HG03520 (cell line): ENCODE data around the gene MYO5A.
"Not testable (repeated sequence)": the region's sequence is repeated elsewhere in the genome, so short reads cannot be mapped to it uniquely, and the experiment has no call there.

Experiments
- ATAC-seq: cut with Tn5 transposase; IDR thresholded peaks from one replicate; pipeline ENCODE4 v1.9.1; 2021; ENCODE audit warnings: mild to moderate bottlenecking, moderate library complexity; ENCODE audit not compliant: unreplicated experiment

The MYO5A gene

DNA sequence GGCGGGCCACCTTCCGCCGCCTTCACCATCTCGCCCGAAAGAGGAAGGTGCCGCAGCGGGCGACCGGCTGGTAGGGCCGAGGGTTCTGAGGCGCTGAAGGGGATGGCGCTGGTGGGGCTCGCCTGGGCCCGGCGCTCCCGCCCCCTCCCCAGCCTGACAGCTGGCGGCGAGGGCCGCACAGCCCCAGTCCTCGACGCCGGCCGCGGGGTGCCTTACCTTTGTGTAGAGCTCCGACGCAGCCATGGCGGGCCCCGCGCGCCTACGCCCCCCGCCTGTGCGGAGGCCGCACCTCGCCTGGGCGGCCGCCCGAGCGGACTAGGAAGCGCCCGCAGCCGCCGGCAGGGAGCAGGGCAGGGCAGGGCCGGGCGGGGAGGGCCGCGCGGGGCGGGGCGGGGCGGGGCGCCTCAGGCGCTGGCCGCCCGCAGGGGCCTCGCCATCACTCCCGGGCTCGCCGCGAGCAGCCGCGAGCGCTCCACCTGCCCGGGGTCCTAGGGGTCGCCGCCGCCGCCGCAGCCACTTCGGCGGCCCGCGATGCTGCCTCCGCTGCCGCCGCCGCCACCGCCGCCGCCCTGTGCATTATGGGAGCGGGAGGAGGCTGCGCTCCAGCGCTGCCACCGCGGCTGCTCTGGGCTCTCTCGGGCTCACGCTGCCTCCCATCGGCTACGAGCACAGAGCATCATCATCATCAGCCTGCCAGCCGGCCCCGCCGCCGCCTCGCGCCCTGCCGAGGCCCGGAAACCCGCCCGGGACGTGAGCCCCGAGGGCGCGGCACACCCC lies at the start of gene MYO5A:
MYO5A (minus strand) TSS at position 317 of the 777 bp plus-strand sequence; CDS start at position 243, 74 bp downstream.
- peak; percentile 78 for ATAC-seq

DNA sequence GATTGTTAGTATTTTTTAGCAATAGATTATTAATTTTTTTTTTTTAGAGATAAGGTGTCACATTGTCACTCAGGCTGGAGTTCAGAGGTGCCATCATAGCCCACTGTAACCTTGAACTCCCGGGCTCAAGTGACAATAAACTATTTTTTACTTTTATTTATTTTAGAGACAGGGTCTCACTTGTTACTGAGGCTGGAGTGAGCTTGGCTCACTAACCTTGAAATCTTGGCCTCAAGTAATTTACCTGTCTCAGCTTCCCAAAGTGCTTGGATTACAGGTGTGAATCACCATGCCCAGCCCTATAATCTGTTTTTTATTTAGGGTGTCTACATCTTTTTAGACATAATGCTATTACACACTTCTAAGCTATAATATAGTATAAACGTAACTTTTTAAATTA lies 48.0 kb upstream of the MYO5A start:
- ATAC-seq = no peak

DNA sequence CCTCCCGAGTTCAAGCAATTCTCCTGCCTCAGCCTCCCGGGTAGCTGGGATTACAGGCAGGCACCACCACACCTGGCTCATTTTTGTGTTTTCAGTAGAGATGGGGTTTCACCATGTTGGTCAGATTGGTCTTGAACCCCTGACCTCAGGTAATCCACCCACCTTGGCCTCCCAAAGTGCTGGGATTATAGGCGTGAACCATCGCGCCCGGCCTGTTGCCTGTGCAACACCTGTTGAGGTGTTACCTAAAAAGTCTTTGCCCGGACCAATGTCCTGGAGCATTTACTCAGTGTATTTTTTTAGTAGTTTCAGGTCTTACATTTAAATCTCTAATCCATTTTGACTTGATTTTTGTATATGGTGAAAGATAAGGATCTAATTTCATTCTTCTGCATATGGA lies 46.9 kb upstream of the MYO5A start:
- ATAC-seq = not testable (repeated sequence)

DNA sequence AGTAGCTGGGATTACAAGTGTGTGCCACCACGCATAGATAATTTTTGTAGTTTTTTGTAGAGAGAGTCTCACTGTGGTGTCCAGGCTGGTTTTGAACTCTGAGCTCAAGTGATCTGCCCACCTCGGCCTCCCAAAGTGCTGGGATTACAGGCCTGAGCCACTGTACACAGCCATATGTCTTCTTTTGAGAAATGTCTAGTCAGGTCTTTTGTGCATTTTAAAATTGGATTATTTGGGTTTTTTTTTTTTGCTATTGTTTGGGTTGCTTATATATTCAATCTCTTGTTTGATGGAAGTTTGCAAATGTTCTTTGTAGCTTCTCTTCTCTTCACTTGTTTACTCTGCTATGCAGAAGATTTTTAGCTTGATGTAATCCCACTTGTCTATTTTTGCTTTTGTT lies 46.4 kb upstream of the MYO5A start:
- no peak for ATAC-seq

DNA sequence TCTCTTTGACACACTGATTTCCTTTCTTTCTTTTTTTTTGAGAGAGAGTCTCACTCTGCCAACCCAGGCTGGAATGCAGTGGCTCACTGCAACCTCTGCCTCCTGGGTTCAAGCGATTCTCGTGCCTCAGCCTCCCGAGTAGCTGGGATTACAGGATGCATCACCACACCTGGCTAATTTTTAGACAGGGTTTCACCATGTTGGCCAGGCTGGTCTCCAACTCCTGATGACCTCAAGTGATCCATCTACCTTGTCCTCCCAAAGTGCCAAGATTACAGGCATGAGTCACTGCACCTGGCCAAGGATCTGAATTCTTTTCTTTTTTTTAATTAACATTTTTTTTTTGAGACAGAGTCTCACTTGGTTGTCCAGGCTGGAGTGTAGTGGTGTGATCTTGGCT lies 45.9 kb upstream of the MYO5A start:
- not testable (repeated sequence) for ATAC-seq

DNA sequence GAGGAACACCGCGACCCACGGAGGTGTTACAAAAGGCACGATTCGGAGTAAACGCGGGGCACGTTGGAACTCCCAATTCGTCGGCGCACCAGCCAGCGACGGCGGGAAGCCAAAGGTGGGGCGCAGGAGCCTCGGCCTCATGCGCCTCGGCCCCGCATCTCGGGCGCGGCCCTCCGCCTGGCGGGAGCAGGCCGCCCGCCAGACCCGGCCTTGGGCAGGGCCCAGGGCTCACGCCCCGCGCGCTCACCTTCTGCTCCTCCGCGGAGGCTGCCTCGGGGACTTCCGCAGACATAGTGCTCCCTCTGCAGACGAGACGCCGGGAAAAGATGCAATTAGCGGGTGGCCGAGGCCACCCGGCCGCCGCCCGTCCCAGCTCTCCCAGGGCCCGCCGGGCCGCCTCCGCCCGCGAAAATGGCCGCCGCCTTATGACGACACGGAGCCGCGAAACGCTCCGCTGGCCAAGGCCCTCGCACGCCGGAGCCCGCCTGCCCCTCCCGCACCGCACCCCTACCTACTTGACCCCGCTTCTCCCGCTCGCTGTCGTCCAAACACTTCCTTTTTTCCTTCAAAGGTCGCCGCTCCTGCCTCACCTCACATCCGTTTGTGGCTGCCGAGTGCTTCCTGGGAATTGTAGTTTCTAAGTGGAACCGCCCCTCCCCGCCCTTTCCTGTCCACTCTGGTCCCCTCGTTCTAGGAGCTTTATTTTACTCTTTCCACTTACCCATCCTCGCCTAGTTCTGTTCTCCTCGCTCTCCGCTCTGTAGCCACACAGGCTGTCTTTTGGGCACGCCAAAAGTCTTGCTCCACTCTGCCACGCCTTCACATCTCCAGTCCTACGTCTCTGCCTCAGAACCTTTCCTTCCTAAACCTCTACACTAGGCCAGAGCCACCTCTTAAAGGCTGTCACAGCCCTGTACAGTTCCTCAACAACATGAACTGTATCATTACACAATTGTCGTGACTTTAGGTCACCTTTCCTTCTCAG lies 40.2 kb upstream of the MYO5A start, which contains the start of gene ARPP19:
ARPP19 (minus strand) TSS at position 430 of the 985 bp plus-strand sequence; CDS start at position 292, 138 bp downstream.
- peak; percentile 49 for ATAC-seq

DNA sequence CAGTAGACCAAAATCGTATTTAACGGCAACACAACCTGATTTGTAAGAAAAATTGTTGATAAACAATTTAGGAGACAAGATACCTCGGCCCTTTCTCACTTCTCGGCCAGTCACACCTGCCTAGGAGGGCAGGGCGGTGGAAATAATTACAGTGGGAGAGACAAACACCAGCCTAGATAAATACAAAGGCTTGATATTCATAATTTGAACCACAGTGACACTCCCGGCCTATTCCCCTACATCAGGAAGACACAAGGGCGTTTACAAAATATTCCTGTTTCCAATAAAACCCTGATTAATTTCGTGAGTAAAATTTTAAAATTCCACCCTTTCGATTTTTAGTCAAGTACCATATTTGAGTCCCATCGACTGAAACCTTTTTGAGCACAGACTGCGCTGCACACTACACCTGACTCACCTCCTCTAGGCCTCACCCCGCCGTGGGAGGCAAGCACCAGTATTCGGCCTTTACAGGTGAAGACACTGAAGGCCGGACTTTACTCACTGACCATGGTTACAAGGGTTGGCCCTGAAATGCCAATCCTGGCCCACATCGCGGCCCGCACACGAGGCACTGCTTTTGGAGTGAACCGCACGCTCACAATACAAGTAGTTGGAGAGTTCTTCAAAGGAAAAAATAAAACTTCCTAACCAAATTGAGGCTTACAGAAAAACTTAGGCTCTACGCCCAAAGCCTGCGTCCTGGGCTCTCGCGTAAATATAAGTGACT lies 39.4 kb upstream of the MYO5A start:
- no peak for ATAC-seq

DNA sequence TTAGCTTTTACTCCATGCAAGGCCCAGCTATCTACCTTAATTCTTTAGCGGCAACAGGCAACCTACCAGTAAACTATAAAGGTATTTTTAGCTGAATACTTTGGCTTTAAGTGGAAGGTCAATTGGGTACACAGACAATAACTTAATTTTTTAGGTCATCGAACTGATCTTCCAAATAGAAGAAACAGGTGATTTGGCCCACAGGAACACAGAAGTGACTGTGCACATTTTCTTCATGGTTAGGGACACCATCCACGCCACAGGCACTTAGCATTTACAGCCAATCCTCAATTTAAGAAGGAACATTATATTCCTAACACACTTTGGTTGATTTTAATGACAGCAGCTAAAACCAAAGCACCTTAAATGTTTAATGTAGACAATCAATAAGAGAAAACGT lies 38.2 kb upstream of the MYO5A start:
- no peak for ATAC-seq

DNA sequence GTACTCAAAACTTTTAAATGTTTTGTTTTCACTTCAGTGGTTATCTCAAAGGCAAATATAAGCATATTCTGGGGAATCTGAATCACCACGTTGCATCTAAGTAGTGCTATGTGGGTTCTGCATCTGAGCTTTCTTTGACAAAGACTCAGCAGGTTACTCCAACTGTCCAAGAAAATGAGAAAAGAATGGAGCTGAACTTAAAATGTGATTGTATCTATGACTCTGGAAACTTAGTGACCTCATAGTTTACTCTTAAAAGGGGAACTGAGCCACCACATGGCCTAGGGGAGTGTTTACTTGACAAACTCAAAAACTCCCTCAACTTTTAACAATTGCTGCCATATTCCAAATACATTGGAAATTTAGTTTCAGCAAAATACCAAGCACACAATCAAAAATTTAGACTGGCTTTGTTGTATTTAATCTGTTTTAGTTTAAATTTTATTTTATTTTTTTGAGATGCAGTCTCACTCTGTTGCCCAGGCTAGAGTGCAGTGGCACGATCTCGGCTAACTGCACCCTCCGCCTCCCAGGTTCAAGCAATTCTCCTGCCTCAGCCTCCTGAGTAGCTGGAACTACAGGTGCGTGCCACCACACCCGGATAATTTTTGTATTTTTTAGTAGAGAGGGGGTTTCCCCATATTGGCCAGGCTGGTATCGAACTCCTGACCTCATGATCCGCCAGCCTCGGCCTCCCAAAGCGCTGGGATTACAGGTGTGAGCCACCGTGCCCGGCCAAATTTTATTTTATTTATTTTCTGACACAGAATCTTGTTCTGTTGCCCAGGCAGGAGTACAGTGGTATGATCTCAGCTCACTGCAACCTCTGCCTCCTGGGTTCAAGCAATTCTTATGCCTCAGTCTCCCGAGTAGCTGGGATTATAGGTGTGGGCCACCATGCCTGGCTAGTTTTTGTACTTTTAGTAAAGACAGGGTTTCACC lies 37.0 kb upstream of the MYO5A start:
- ATAC-seq = peak; percentile 38

DNA sequence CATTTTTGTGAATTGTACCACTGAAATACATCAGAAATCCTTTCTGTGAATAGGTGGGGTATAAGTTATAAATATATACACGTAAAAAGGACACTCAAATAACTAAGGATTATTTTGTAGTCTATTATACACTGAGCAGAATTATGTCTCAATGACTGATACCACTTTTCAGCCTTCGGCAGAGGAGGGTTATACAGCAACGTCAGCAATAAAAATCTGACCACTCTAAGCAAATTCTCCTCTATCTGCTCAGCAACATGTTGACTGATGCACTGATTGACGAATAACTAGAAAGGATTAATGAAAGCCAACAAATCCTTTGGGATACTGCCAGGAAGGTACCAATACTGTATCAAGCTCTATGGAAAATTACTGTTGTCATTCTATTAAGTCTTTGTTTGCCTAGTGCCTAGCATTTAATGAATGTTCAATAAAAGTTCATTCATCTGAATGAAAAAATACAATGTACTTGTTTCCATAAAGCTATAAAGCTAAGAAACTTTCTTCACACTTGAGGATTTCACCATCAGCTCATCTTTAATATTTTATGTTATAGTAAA lies 34.9 kb upstream of the MYO5A start:
- no peak for ATAC-seq

DNA sequence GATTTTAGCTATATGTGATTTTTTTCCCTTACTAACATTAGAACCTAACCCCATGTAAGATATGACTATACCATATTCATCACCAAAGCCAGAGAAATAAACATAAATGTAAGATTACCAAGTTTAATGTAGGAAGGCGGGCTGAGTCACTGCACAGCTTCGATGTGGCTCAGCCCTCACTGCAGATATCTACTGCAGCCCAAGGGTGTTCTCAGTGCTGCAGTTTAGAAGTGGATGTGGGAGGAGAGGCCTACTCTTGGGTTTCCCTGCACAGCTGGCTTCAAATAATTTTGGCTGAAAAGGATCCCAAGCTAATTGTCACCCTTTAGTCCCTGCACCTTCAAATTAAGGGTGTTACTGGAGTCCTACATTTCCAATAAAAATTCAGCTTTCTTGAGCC lies 30.9 kb upstream of the MYO5A start:
- no peak for ATAC-seq

DNA sequence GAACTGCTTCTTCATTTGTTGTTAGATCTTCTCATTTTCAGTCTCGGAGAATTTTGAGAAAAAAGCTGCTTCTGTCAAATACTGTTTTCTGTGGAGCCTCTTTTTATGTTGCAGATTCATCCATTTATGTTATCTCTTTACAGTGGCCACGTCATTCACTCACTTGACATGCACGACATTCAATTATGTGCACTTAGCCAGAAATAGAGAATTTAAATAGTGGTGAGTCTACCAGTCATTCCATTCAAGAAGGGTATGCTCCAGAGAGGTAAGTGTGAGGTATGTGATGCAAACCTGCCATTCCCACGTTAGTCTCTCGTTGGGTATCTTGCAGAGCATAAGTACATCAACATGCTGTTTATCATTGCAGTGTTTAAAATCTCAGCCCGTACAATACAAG lies 30.3 kb upstream of the MYO5A start:
- no peak for ATAC-seq

DNA sequence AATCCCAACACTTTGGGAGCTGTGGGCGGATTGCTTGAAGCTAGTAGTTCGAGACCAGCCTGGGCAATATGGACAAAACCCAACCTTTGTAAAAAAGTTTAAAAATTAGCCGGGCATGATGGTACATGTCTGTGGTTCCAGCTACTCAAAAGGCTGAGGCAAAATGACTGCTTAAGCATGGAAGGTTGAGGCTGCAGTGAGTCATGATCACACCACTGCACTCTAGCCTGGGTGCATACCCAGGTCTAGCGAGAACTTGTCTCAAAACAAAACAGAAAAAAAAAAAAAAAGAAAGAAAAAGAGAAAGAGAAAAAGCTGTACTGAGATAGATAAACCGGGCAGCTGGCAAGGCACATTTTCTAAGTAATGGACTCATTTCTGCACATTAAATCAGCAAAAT lies 29.5 kb upstream of the MYO5A start:
- peak; percentile 80 for ATAC-seq

DNA sequence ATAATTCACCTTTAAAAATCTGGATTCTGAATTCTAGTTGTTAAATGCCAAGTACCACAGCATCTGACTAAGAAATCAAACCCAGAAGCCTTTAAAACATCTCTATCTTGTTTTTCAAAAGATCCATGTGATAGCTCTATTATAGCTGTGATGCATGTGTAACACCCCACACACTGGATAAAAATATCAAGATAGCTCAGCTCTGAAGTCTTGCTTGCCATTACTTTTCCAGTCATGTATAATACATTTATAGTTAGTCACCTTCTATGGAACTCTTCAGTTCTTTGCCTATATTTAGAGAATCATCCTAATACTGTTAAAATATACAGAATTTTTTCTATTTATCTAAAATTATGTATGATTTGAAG lies 28.6 kb upstream of the MYO5A start:
- ATAC-seq = no peak

DNA sequence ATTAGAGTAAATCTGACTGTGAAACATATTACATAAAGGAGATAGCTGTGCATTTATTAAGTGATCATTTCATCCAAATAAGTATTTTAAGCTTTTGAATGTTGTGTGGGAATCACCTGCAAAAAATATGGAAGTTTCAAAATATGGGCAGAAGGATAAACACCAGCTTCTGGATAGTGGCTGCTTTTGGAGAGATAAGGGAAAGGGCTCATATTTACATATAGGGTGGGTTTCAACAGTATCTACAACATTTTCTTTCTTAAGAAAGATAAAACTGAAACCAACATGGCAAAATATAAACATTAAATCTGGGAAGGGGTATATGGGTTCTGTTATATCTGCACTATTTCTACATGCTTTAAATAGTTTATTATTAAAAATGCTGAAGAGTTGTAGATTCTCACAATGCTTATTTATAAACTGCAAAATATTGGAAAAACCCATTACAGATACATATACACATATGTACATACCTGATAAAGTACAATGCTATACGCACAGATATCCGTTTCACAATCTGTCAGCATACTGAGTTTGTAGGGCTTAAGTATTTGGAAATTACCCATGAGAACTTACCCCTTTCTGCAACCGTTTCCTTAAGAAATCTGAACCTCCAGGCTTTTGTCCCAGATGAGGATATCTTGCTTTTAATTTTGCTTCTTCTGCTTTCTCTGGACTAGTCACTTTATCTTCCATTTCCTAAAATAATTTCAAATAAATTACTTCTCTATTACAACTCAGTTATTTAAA lies 28.0 kb upstream of the MYO5A start:
- no peak for ATAC-seq

DNA sequence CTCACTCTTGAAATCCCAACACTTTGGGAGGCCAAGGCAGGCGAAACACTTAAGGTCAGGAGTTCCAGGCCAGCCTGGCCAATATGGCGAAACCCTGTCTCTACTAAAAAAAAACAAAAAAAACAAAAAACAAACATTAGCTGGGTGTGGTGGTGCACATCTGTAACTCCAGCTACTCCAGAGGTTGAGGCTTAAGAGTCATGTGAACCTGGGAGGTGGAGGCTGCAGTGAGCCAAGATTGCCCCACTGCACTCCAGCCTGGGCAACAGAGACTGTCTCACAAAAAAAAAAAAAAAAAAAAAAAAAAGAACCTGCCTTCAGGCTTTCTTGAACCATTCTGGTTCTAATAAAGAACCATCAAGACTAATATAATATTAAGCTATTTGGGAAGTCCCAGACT lies 23.6 kb upstream of the MYO5A start:
- no peak for ATAC-seq

DNA sequence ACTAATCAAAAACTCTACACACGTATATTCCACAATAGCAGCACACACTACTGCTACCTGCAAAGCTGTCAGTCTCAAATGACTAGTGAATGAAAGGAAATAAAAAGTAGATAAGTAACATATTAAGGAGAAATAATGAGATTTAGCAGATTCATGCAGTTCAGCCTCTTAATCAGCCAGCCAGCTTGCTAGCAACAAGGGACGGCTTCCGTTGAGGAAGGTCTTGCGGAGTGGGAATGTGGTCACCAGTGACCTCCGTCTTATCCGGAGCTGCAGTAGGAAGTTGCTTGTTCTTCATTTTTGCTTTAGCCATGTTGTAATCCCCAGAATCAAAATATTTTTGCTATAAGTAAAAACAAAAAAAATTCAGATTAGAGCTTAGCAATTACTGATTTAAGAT lies 23.1 kb upstream of the MYO5A start:
- no peak for ATAC-seq

DNA sequence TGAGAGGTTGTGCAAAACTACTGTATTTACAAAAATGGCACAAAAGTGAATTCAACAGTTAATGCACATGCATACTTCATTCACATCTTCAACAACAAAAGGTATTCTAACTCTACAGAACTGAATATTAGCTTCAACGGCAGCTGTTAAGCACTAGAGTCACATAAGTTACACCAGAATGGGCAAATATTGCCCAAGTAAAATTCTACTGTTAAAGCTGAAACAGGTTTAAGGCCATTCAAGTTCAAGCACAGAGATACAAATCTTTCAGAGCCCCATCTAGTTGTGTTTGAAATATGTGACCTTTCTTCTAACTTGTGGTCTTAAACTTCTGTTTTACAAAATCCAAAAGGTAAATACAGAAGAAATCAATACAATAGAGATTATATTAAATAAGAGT lies 22.5 kb upstream of the MYO5A start:
- not testable (repeated sequence) for ATAC-seq
